GM21390 (cell line): Measurements from ENCODE around the gene CFAP119.

Source experiments
- ATAC-seq: cut with Tn5 transposase; IDR thresholded peaks from one replicate; pipeline ENCODE4 v1.9.1; 2021; ENCODE audit not compliant: unreplicated experiment

The CFAP119 gene

DNA sequence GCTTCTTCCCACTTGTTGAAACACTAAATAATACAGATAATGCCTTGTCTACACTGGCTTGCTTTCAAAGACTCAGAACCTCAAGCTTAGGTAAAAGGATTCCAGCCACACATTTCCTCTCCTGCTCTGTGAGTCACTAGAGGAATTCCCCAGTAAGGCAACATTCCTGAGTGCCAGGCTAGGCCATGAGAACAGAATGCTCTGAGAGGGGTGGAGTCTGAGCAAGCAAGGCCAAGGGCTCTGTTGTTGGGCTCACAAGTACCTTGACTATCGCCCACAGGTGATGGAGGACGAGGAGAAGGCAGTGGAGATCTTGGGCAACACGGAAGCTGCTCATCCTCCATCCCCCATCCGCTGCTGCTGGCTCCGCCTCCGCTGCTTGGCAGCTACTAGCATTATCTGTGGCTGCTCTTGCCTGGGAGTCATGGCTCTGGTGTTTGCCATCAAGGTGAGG, 20.4 kb downstream of the CFAP119 start:
- ATAC-seq: no peak

GRCh38 chr16:30740364-30741251, 21.3 kb downstream of the CFAP119 start:
- ATAC-seq: no peak

- ATAC-seq: no peak
Measured at GRCh38 chr16:30738984-30739951, 22.6 kb downstream of the CFAP119 start.

DNA sequence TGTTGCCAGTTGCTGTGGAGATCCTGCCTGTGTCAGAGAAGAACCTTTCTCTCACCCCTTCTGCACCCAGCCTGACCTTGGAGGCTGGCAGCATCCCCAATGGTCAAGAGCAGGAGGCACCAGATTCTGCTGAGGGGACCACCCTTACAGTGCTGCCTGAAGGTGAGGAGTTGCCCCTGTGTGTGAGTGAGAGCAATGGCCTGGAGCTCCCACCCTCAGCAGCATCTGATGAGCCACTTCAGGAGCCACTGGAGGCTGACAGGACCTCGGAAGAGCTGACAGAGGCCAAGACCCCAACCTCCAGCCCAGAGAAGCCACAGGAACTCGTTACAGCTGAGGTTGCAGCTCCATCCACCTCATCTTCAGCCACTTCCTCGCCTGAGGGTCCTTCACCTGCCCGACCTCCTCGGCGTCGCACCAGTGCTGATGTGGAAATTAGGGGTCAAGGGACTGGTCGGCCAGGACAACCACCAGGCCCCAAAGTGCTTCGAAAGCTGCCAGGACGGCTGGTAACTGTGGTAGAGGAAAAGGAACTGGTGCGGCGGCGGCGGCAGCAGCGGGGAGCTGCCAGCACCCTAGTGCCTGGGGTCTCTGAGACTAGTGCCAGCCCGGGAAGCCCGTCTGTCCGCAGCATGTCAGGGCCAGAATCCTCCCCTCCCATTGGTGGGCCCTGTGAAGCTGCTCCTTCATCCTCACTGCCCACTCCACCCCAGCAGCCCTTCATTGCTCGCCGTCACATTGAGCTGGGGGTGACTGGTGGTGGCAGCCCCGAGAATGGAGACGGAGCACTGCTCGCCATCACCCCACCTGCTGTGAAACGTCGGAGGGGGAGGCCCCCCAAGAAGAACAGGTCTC, 23.8 kb downstream of the CFAP119 start:
- ATAC-seq: no peak

- no peak for ATAC-seq
Measured at GRCh38 chr16:30736995-30737793, 24.7 kb downstream of the CFAP119 start.

DNA sequence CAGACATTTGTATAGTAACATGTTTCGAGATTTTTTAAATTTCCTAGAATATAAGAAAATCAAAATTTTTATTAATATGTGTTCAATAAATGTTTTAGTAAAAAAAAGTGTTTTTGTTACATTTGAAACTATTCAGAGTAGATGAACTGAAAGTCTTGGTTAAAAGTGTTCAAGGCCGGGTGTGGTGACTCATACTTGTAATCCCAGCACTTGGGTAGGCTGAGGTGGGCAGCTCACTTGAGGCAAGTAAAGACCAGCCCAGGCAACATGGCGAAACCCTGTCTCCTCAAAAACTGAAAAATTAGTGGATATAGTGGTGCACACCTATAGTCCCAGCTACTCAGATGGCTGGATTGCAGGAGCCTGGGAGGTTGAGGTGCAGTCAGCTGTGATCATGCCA, 30.5 kb downstream of the CFAP119 start:
- ATAC-seq: no peak

- ATAC-seq: no peak
Measured at GRCh38 chr16:30728899-30729672, 32.8 kb downstream of the CFAP119 start.

- no peak for ATAC-seq
Measured at GRCh38 chr16:30728321-30728720, 33.5 kb downstream of the CFAP119 start.

DNA sequence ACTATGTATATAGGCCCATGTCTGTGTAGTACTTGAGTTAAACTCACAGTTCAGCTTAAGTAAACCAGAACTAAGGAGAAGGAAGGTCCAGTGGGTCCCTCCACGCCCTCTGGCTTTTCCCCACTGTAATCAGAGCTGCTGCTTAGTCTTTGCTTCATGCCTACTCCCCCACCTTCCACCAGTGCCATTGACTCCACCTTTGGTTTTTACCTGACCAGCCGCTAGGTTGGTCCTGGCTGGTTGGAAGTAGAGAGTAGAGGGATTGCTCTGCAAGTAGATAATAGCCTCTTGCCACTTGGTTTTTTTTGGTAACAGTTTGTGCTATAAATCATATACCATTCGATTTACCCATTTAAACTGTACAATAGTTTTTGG, 36.5 kb downstream of the CFAP119 start:
- no peak for ATAC-seq

GRCh38 chr16:30724641-30725417, 37.0 kb downstream of the CFAP119 start:
- no peak for ATAC-seq

DNA sequence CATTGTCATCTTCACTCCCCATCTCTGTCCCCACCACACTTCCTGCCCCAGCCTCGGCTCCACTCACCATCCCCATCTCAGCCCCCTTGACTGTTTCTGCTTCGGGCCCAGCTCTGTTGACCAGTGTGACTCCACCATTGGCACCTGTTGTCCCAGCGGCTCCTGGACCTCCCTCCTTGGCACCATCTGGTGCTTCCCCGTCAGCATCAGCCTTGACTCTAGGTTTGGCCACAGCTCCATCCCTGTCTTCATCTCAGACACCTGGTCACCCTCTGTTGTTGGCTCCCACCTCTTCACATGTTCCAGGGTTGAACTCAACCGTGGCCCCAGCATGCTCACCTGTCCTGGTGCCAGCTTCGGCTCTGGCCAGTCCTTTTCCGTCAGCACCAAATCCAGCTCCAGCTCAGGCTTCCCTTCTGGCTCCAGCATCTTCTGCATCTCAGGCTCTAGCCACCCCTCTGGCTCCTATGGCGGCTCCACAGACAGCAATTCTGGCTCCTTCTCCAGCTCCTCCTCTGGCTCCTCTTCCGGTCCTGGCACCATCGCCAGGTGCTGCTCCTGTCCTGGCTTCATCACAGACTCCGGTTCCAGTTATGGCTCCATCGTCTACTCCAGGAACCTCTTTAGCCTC, 38.0 kb downstream of the CFAP119 start:
- no peak for ATAC-seq

DNA sequence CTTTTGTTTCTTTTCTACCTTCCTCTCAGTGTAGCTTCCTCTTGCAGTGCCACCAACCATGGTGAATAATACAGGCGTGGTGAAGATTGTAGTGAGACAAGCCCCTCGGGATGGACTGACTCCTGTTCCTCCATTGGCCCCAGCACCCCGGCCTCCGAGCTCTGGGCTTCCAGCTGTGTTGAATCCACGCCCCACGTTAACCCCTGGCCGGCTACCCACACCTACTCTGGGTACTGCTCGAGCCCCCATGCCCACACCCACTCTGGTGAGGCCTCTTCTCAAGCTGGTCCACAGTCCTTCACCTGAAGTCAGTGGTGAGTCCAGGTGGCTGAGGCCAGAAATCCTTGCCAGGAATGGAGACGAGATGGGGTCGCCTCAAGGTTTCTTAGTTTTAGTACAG, 38.9 kb downstream of the CFAP119 start:
- ATAC-seq: no peak

- ATAC-seq: no peak
Measured at GRCh38 chr16:30722443-30722842, 39.4 kb downstream of the CFAP119 start.

DNA sequence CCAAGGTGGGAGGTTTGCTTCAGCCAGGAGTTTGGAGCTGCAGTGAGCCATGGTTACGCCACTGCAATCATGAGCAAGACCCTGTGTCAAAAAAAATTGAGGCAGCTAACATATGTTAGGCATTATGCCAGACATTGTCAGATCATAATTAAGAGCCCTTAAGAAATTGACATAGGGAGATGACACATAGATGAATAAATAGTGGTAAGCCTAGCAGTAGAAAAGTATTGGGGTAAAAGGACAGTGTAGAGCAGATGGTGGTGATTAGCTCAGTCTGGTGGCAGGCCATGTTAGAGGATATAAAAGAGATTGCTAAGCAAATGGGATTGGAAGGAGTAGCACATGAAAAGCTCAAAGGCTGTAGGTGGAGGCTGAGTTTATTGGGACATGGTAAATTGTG, 40.3 kb downstream of the CFAP119 start:
- no peak for ATAC-seq

GRCh38 chr16:30721167-30721566, 40.7 kb downstream of the CFAP119 start:
- ATAC-seq: no peak

DNA sequence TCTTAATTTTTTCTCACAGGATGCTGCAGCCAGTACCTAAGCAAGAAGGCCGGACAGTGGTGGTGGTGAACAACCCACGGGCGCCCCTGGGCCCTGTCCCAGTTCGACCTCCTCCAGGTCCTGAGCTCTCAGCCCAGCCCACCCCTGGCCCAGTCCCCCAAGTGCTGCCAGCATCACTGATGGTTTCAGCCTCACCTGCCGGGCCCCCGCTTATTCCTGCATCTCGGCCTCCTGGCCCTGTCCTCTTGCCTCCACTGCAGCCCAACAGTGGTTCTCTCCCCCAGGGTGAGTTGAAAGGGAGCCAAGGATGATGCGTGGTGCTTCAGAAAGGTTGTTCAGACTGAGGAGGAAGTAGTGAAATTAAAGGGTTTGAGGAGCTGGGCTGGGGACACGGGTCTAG, 41.2 kb downstream of the CFAP119 start:
- no peak for ATAC-seq

DNA sequence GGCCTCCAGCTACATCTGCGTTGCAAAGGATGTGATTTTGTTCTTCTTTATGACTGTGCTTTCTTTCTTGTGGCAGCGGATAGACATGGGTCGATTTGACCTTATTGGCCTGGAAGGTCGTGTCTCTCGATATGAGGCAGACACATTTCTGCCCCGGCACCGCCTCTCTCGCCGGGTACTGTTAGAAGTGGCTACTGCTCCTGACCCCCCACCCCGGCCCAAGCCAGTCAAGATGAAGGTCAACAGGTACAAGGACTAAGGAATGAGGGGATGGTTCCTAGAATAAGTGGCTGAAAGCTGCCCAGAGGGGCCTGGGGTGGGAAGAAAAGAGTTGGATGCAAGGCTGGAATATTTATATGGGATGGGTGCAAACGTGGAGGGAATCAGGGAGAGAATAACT, 41.8 kb downstream of the CFAP119 start:
- no peak for ATAC-seq
